K562 (cell line): Measurements from ENCODE around the gene LMX1B. TPM values are rescaled to one million over a fixed set of nuclear protein-coding genes. Genes with fewer than 3 reads are reported as not detected.

Source experiments
- ATAC-seq: fragments of 200-7000 bp; cut with Tn5 transposase; 3 replicates; pipeline ENCODE4 v1.9.1; 2020; ENCODE audit warnings: moderate library complexity
- BruUV-seq: library from RNA; stranded (reverse); fragments of 400-500 nt; replicated peaks from 2 replicates; lab custom pipeline; 2021; lab: Mats Ljungman, UMichigan
- CTCF ChIA-PET: fragments of 300-600 bp; formaldehyde crosslinking; extraction: SDS; loops from one replicate; lab custom pipeline; 2021; ENCODE audit warnings: low intra/inter-chr PET ratio; lab: Yijun Ruan, JAX
- POLR2A ChIA-PET: fragments of 300-600, 350-650 bp; sonication (Branson Sonifier 250); formaldehyde crosslinking; extraction: SDS; loops from one replicate; lab custom pipeline; 2021; ENCODE audit warnings: antibody characterized with exemption, inconsistent platforms; lab: Yijun Ruan, JAX
- DNase-seq, 4 experiments: peaks; one replicate each; pipeline versions ENCODE4 v3.0.0 to v3.0.0-alpha.2; 2011 to 2018; ENCODE audit warnings: low spot score in 3 of 4, mixed read lengths in 3 of 4; ENCODE audit errors: extremely low read depth in 1 of 4
- FAIRE-seq: peaks from 2 replicates; lab custom pipeline; 2011; peaks lifted over from hg19 to GRCh38; lab: Jason Lieb, UNC
- H2AFZ ChIP-seq: 2 replicates; pipeline ENCODE4 v1.6.0; 2011; ENCODE audit warnings: low read depth, low read length, control low read depth, inconsistent platforms
- H3K27ac ChIP-seq: fragments of 200-600 bp; 3 replicates; pipeline ENCODE4 v1.8.0; 2011; ENCODE audit warnings: low read depth, mild to moderate bottlenecking, control low read depth, inconsistent platforms, low read length, moderate library complexity, mixed read lengths; ENCODE audit errors: extremely low read depth
- H3K27me3 ChIP-seq, 2 experiments: fragments of 300-600 bp in 1 of 2; 2 replicates in 1 of 2; 3 replicates in 1 of 2; pipeline versions ENCODE4 v1.6.0 to v1.8.0; 2011; ENCODE audit warnings: inconsistent platforms in 2 of 2, low read length in 2 of 2, mild to moderate bottlenecking in 1 of 2, mixed read lengths in 1 of 2, moderate library complexity in 1 of 2; ENCODE audit not compliant: control insufficient read depth in 2 of 2, insufficient read depth in 2 of 2
- H3K36me3 ChIP-seq: fragments of 300-600 bp; 3 replicates; pipeline ENCODE4 v1.8.0; 2011; ENCODE audit warnings: mild to moderate bottlenecking, low read length, inconsistent platforms; ENCODE audit not compliant: control insufficient read depth, insufficient read depth
- H3K4me1 ChIP-seq, 2 experiments: fragments of 200-600 bp in 1 of 2; replicated peaks in 1 of 2; 2 replicates in 1 of 2; 3 replicates in 1 of 2; pipeline versions ENCODE4 v1.5.1 to v1.8.0; 2011; ENCODE audit warnings: inconsistent platforms in 2 of 2, low read length in 2 of 2, mild to moderate bottlenecking in 1 of 2, mixed read lengths in 1 of 2, moderate library complexity in 1 of 2; ENCODE audit not compliant: control insufficient read depth in 2 of 2, insufficient read depth in 2 of 2
- H3K4me2 ChIP-seq: 2 replicates; pipeline ENCODE4 v1.6.1; 2011; ENCODE audit warnings: low read length, control low read depth, inconsistent platforms, mixed read lengths; ENCODE audit not compliant: insufficient read depth
- H3K4me3 ChIP-seq: fragments of 200-600 bp; sonication (generic), shearing (Covaris generic); 2 replicates; pipeline ENCODE4 v1.5.1; 2016; ENCODE audit warnings: control low read depth, inconsistent platforms
- H3K79me2 ChIP-seq: fragments of 200-600 bp; 3 replicates; pipeline ENCODE4 v1.8.0; 2011; ENCODE audit warnings: low read length, inconsistent platforms; ENCODE audit not compliant: control insufficient read depth, insufficient read depth
- H3K9ac ChIP-seq, 2 experiments: 2 replicates each; pipeline versions ENCODE4 v1.6.0 to v1.6.1; 2011; ENCODE audit warnings: low read depth in 2 of 2, low read length in 2 of 2, control low read depth in 1 of 2, inconsistent platforms in 1 of 2, mild to moderate bottlenecking in 1 of 2, mixed read lengths in 1 of 2; ENCODE audit not compliant: insufficient read depth in 1 of 2
- H3K9me1 ChIP-seq: one replicate; pipeline ENCODE4 v1.6.0; 2011; ENCODE audit warnings: inconsistent platforms, mild to moderate bottlenecking, low read length, moderate library complexity; ENCODE audit not compliant: control insufficient read depth, insufficient read depth
- H3K9me3 ChIP-seq: replicated peaks from 2 replicates; pipeline ENCODE4 v1.5.1; 2011; ENCODE audit warnings: low read depth, low read length, inconsistent platforms; ENCODE audit not compliant: control insufficient read depth, insufficient read depth
- H4K20me1 ChIP-seq: replicated peaks from 2 replicates; pipeline ENCODE4 v1.6.1; 2011; ENCODE audit warnings: low read length, inconsistent platforms, mixed read lengths; ENCODE audit not compliant: control insufficient read depth, insufficient read depth
- CBX2 ChIP-seq: fragments of 200-600 bp; sonication (generic); IDR thresholded peaks from one replicate; pipeline ENCODE4 v1.6.1; 2012; ENCODE audit warnings: mild to moderate bottlenecking, low read length, inconsistent platforms; ENCODE audit not compliant: insufficient read depth, poor library complexity, severe bottlenecking
- FOXA3 ChIP-seq, 2 experiments: fragments of 450-650 bp in 1 of 2; sonication (generic) in 1 of 2; formaldehyde crosslinking; IDR thresholded peaks in 1 of 2; conservative IDR thresholded peaks in 1 of 2; 2 replicates each; pipeline versions ENCODE4 v1.4.0 to v1.8.0; 2020 to 2022; ENCODE audit warnings: mild to moderate bottlenecking in 2 of 2, missing genetic modification reagents in 1 of 2
- whole genome bisulfite sequencing: fragments of 100-300 bp; shearing (Covaris generic); methylation state at CpG from one replicate; pipeline ENCODE4 v1.1.6; 2016; ENCODE audit warnings: low coverage, mixed read lengths; ENCODE audit not compliant: insufficient coverage; ENCODE audit errors: missing lambda C conversion rate; 5-methylcytosine and 5-hydroxymethylcytosine counted together
- in situ Hi-C: fragments of 300-500 bp; cut with MboI; formaldehyde crosslinking; loops from 4 replicates; pipeline ENCODE4 v1.15.0; 2018; ENCODE audit warnings: inconsistent platforms, mixed read lengths
- intact Hi-C: fragments of 100-400 bp; cut with micrococcal nuclease; formaldehyde crosslinking; loops from 2 replicates; pipeline ENCODE4 v1.14.2; 2022
- polyA plus RNA-seq, 8 experiments: library from polyadenylated mRNA; depleted of rRNA in 4 of 8; stranded (reverse) in 5 of 8; unstranded in 3 of 8; fragments of >200 nt; fragmentation: Nextera tagmentation in 2 of 8; fragmentation: Illumina TruSeq in 1 of 8; extraction: Ambion mirVana in 2 of 8; extraction: Trizol in 1 of 8; gene quantifications; 2 replicates each; pipeline versions ENCODE4 v1.2.1 to v1.2.3, GENCODE V29; 2011 to 2014; ENCODE audit warnings: inconsistent platforms in 1 of 8, missing spikeins in 1 of 8
- total RNA-seq, 7 experiments: library from RNA; depleted of rRNA in 6 of 7; stranded (reverse); fragments of >200 nt in 6 of 7; fragmentation: Illumina TruSeq in 2 of 7; extraction: Trizol in 2 of 7; gene quantifications; 2 replicates each; pipeline versions ENCODE4 v1.2.1 to v1.2.3, GENCODE V29; 2011 to 2021; ENCODE audit warnings: low replicate concordance in 1 of 7

The LMX1B gene
- total and polyA plus RNA-seq, 9 of the 15 experiments (the other 6 are each of a cell fraction or from before 2014, with no cell fraction given), result not detected

DNA sequence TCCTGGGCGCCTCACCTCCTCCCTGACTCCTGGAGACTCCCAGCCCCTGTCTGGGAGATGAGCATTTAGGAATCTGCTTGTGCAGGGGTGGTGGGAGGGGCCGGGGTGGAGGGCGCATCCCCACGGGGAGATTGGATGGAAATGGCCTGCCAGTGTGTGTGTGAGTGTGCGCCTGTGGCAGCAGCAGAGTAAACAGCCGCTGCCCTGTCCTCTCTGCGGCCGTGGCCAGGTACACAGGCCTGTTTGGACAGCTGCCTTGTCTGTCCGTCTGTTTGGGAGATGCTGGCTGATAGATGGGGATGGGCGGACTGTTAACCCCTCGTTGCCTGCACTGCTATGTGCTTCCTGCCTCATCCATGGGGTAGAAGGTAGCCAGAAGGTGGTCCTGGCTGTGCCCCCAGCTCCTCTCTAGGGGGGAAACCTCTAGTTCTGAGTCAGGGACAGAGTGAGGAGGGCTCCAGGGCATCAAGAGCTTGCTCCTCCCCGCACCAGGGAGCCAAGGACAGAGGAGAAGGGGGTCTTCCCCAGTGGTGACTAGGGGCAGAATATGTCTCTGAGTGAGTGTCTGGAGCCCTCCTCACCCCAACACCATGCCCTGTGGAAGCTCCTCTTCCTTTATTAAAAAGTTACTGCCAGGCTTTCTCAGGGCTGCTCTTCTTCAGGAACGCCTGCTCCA lies 60.1 kb downstream of the LMX1B start:
- Histone ChIP-seq H2AFZ (no peak overlapping the region), H3K4me1 (peaks cover 0 to 8% of the 10 kb centered on the region in 2 experiments; a peak in 1 of 5 replicates), H4K20me1 (peaks cover 9% of the 10 kb centered on the region), H3K9me1 (no peaks in the 10 kb centered on the region), H3K9me3 (no peaks in the 10 kb centered on the region), H3K4me2 (no peak overlapping the region), H3K36me3 (no peaks in the 10 kb centered on the region), H3K27ac (no peak overlapping the region), H3K9ac (no peak overlapping the region), H3K79me2 (no peaks in the 10 kb centered on the region), H3K4me3 (no peak overlapping the region), H3K27me3 (peaks cover 28 to 83% of the 10 kb centered on the region in 2 experiments; a peak in 4 of 5 replicates)
- TF ChIP-seq CBX2 (no peak), FOXA3 (CRISPR knock-in tag; conservative IDR thresholded peaks at IDR 0.05 in 1 of 2, IDR thresholded peaks at IDR 0.05 in 1 of 2) (peak in 1 of 2 experiments; percentile 43; a peak in 1 of 4 replicates)
- CTCF ChIA-PET, result no interaction called here
- no peak for DNase-seq
- in situ Hi-C loops (no loop called here), intact Hi-C loops (no loop called here)
- no peak for FAIRE-seq
- ATAC-seq, result no peak
- POLR2A ChIA-PET, result interaction anchor here (0.6 kb wide), 2 partner anchors 26 to 77 kb away, joined by 3 read pairs; no protein-coding TSS in a partner anchor
- BruUV-seq, result no TSS peak
- 0% methylated on average over 13 of the region's 13 CpGs for WGBS
